Skeletal muscle cell (primary cell): ENCODE data around the gene MRPL38.
"Not testable (repeated sequence)": the region's sequence is repeated elsewhere in the genome, so short reads cannot be mapped to it uniquely, and the experiment has no call there.

Experiments
- DNase-seq: peaks from one replicate; pipeline ENCODE4 v3.0.0-alpha.2; 2010; ENCODE audit warnings: low read depth
- H3K4me3 ChIP-seq: 2 replicates; pipeline ENCODE4 v1.5.1; 2011; ENCODE audit warnings: low read depth, mild to moderate bottlenecking, control low read depth, low read length, moderate library complexity

MRPL38 gene

GRCh38 chr17:75864448-75864871, 40.2 kb downstream of the MRPL38 start:
- peak; percentile 41 for DNase-seq
- no peak overlapping the region for H3K4me3 ChIP-seq

GRCh38 chr17:75861927-75862317, 42.8 kb downstream of the MRPL38 start:
- no peak overlapping the region for H3K4me3 ChIP-seq
- no peak for DNase-seq

- H3K4me3 ChIP-seq, DNase-seq: not testable (repeated sequence)
Measured at GRCh38 chr17:75859358-75859757, 45.3 kb downstream of the MRPL38 start.

- DNase-seq, result no peak
- H3K4me3 ChIP-seq, result peak overlapping the region; percentile 88
Measured at GRCh38 chr17:75856062-75856756, 48.5 kb downstream of the MRPL38 start.

- H3K4me3 ChIP-seq, result peak within 1 kb of the TSS; percentile 88
- DNase-seq, result peak; percentile 100
Measured at GRCh38 chr17:75855310-75856061, 49.2 kb downstream of the MRPL38 start, which contains the start of gene WBP2. Gene WBP2 (minus strand): TSS chr17:75855335. CDS start chr17:75855297, 38 bp downstream.

GRCh38 chr17:75854881-75855309, 49.8 kb downstream of the MRPL38 start:
- H3K4me3 ChIP-seq, result peak overlapping the region; percentile 88
- no peak for DNase-seq

GRCh38 chr17:75854101-75854748, 50.5 kb downstream of the MRPL38 start:
- DNase-seq, result no peak

GRCh38 chr17:75853433-75853832, 51.3 kb downstream of the MRPL38 start:
- no peak overlapping the region for H3K4me3 ChIP-seq
- no peak for DNase-seq

More at GRCh38 chr17:75854101-75854748, 50.5 kb downstream of the MRPL38 start:
- peak overlapping the region; percentile 88 for H3K4me3 ChIP-seq

GRCh38 chr17:75851693-75851991, 53.0 kb downstream of the MRPL38 start:
- not testable (repeated sequence) for H3K4me3 ChIP-seq, DNase-seq

- no peak overlapping the region for H3K4me3 ChIP-seq
- no peak for DNase-seq
Measured at GRCh38 chr17:75850928-75851692, 53.6 kb downstream of the MRPL38 start.

- DNase-seq, result no peak
- H3K4me3 ChIP-seq, result no peak overlapping the region
Measured at GRCh38 chr17:75849724-75850123, 55.0 kb downstream of the MRPL38 start.

GRCh38 chr17:75849279-75849646, 55.4 kb downstream of the MRPL38 start:
- H3K4me3 ChIP-seq, result no peak overlapping the region
- DNase-seq, result no peak
